ENCODE data around the gene POLK.

- TF ChIP-seq CTCF (IDR thresholded peaks at IDR 0.05; ENCODE audit: low read length) (no peak), EZH2 (optimal IDR thresholded peaks at IDR 0.05; ENCODE audit: low read depth, low read length) (no peak), EZH2phosphoT487 (IDR thresholded peaks at IDR 0.05; ENCODE audit: low read length) (no peak)
Measured at GRCh38 chr5:75546830-75547229, 35.1 kb downstream of the POLK start.
